ENCODE measurements around the gene RYR2. TPM values are rescaled to one million over a fixed set of nuclear protein-coding genes. Genes with fewer than 3 reads are reported as not detected.

RYR2 gene
- total and polyA plus RNA-seq, 7 donors, result under 0.01 to 22.4 (median 6.1) TPM

GRCh38 chr1:237393632-237394031, 351.6 kb downstream of the RYR2 start:
- intact Hi-C loops (cut with DNase I), result no loop called here
- TF ChIP-seq EP300 (IDR thresholded peaks at IDR 0.05), result no peak
- TF ChIP-seq POLR2AphosphoS5 (IDR thresholded peaks at IDR 0.05), result no peak
- TF ChIP-seq CTCF (IDR thresholded peaks at IDR 0.05), result no peak
- TF ChIP-seq POLR2A (IDR thresholded peaks at IDR 0.05), result no peak
- H3K9me3 ChIP-seq, result no peaks in the 10 kb centered on the region
- no peak overlapping the region for H3K4me3 ChIP-seq
- 49 to 56% methylated on average over 3 of the region's 3 CpGs for WGBS, 2 donors
- H3K27me3 ChIP-seq, result no peaks in the 10 kb centered on the region
- no peaks in the 10 kb centered on the region for H3K4me1 ChIP-seq
- no peak overlapping the region for H3K27ac ChIP-seq
- DNase-seq, result no peak
- H3K36me3 ChIP-seq, result no peaks in the 10 kb centered on the region

- intact Hi-C loops (cut with DNase I), result no loop called here
- no peaks in the 10 kb centered on the region for H3K9me3 ChIP-seq
- no peaks in the 10 kb centered on the region for H3K27me3 ChIP-seq
- H3K36me3 ChIP-seq, result no peaks in the 10 kb centered on the region
- no peak overlapping the region for H3K27ac ChIP-seq
- no peak for TF ChIP-seq EP300 (IDR thresholded peaks at IDR 0.05)
- H3K4me3 ChIP-seq, result no peak overlapping the region
- WGBS, 2 donors, result 69% methylated on average over 2 of the region's 2 CpGs
- no peak for DNase-seq
- H3K4me1 ChIP-seq, result no peaks in the 10 kb centered on the region
Measured at GRCh38 chr1:237394281-237394680, 352.3 kb downstream of the RYR2 start.

GRCh38 chr1:237396426-237396825, 354.4 kb downstream of the RYR2 start:
- Histone ChIP-seq H3K36me3 (no peaks in the 10 kb centered on the region), H3K27me3 (no peaks in the 10 kb centered on the region), H3K4me1 (no peaks in the 10 kb centered on the region), H3K27ac (no peak overlapping the region), H3K4me3 (no peak overlapping the region), H3K9me3 (peaks cover 0 to under 1% (median 0%) of the 10 kb centered on the region in 4 donors)
- 15 to 39% methylated on average over 1 of the region's 1 CpG for WGBS, 2 donors
- intact Hi-C loops (cut with DNase I), result no loop called here
- TF ChIP-seq POLR2A (IDR thresholded peaks at IDR 0.05), result no peak
- TF ChIP-seq CTCF (IDR thresholded peaks at IDR 0.05), result no peak
- TF ChIP-seq POLR2AphosphoS5 (IDR thresholded peaks at IDR 0.05), result no peak
- no peak for TF ChIP-seq EP300 (IDR thresholded peaks at IDR 0.05)
- DNase-seq, result no peak

GRCh38 chr1:237398751-237399150, 356.8 kb downstream of the RYR2 start:
- intact Hi-C loops (cut with DNase I), result no loop called here
- Histone ChIP-seq H3K27ac (no peak overlapping the region), H3K36me3 (no peaks in the 10 kb centered on the region), H3K4me3 (no peak overlapping the region), H3K27me3 (no peaks in the 10 kb centered on the region), H3K4me1 (no peaks in the 10 kb centered on the region), H3K9me3 (peaks cover 0 to 4% (median 0%) of the 10 kb centered on the region in 4 donors)
- no peak for DNase-seq
- WGBS, 2 donors, result 87 to 92% methylated on average over 4 of the region's 4 CpGs
- TF ChIP-seq POLR2A (IDR thresholded peaks at IDR 0.05), result no peak
- TF ChIP-seq POLR2AphosphoS5 (IDR thresholded peaks at IDR 0.05), result no peak
- TF ChIP-seq CTCF (IDR thresholded peaks at IDR 0.05), result no peak
- no peak for TF ChIP-seq EP300 (IDR thresholded peaks at IDR 0.05)

DNA sequence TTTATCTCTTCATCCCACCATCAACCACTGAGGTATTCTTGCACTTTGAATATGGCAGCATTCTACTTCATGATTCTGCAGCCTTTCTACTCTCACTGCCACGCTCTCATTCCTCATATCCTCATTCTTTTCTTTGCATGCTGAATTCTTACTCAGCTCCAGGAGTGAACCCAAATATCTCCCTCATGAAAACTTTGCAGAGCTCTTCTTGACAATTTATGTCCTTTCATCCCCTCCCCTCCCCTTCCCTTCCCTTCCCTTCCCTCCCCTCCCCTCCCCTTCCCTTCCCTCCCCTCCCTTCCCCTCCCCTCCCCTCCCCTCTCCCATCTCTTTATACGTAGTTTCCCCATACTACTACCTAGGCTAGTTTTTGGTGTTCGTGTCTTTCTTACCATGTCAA, 363.9 kb downstream of the RYR2 start:
- peaks cover 0 to 4% (median 1%) of the 10 kb centered on the region in 4 donors for H3K9me3 ChIP-seq
- H3K27me3 ChIP-seq, result no peaks in the 10 kb centered on the region
- WGBS, 2 donors, result 71 to 76% methylated on average over 3 of the region's 3 CpGs
- no peaks in the 10 kb centered on the region for H3K36me3 ChIP-seq
- intact Hi-C loops (cut with DNase I), result no loop called here
- H3K4me3 ChIP-seq, result no peak overlapping the region
- TF ChIP-seq EP300 (IDR thresholded peaks at IDR 0.05) (no peak), POLR2AphosphoS5 (IDR thresholded peaks at IDR 0.05) (no peak), CTCF (IDR thresholded peaks at IDR 0.05) (no peak), POLR2A (IDR thresholded peaks at IDR 0.05) (no peak)
- no peak for DNase-seq
- no peak overlapping the region for H3K27ac ChIP-seq
- H3K4me1 ChIP-seq, result no peaks in the 10 kb centered on the region
